GM10248 (cell line): ENCODE data around the gene GNG7.

Experiments used
- CTCF ChIA-PET: fragments of 300-600 bp; sonication (Branson Sonifier 250); formaldehyde crosslinking; extraction: SDS; loops from one replicate; lab custom pipeline; 2021; ENCODE audit warnings: antibody characterized with exemption; lab: Yijun Ruan, JAX
- POLR2A ChIA-PET: fragments of 350-650 bp; sonication (Branson Sonifier 250); formaldehyde crosslinking; extraction: SDS; loops from one replicate; lab custom pipeline; 2020; ENCODE audit warnings: antibody characterized with exemption; lab: Yijun Ruan, JAX
- DNase-seq: peaks from one replicate; pipeline ENCODE4 v3.0.0; 2012; ENCODE audit errors: extremely low spot score
- TF ChIP-seq, protein P1 (sequence below): IDR thresholded peaks from 2 replicates; pipeline ENCODE4 v1.5.1; 2012; ENCODE audit warnings: mild to moderate bottlenecking, low read depth; ENCODE audit errors: extremely low read depth, missing control alignments, control extremely low read depth

GNG7 gene

DNA sequence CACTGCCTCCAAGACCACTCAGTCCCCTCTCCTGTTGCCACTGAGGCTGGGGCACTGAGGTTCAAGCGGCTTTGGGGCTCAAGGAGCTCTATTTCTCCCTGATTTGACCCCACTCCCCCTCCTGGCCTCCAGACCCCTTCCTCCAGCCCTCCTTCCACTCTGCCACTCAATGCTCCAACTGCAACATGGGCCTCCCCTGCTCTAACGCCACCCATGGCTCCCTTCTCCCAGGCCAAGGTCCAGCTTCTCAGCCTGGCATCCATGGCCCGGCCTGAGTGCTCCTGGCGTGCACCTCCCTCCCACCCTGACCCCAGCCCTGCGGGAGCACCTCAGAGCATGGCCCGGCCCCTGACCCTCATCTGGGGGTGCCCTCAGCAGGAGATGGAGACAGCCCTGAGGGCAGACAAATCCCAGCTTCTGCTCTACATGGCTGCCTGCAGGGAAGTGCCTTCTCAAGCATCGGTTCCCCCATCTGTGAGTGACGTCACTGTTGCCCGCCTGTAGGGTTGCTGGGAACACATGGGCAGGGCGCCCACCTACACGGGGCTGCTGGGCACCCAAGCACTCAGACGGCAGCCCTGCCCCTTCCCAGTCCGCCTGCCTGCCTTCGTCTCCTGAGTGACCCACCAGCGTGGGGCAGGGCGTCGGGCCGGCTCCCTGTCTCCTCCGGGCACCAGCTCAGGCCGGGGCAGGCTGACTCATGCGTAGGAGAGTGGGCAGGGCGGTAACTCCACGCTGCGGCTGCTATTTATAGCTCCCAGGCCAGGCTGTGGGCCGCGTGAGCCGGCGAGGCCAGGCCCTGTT lies 20.2 kb upstream of the GNG7 start:
- POLR2A ChIA-PET = no interaction called here
- CTCF ChIA-PET = interaction anchor here (0.8 to 1.2 kb wide), 2 partner anchors 63 to 228 kb away, joined by 3 read pairs; no protein-coding TSS in a partner anchor
- DNase-seq = no peak
- TF ChIP-seq, protein P1, sequence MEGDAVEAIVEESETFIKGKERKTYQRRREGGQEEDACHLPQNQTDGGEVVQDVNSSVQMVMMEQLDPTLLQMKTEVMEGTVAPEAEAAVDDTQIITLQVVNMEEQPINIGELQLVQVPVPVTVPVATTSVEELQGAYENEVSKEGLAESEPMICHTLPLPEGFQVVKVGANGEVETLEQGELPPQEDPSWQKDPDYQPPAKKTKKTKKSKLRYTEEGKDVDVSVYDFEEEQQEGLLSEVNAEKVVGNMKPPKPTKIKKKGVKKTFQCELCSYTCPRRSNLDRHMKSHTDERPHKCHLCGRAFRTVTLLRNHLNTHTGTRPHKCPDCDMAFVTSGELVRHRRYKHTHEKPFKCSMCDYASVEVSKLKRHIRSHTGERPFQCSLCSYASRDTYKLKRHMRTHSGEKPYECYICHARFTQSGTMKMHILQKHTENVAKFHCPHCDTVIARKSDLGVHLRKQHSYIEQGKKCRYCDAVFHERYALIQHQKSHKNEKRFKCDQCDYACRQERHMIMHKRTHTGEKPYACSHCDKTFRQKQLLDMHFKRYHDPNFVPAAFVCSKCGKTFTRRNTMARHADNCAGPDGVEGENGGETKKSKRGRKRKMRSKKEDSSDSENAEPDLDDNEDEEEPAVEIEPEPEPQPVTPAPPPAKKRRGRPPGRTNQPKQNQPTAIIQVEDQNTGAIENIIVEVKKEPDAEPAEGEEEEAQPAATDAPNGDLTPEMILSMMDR = no peak

DNA sequence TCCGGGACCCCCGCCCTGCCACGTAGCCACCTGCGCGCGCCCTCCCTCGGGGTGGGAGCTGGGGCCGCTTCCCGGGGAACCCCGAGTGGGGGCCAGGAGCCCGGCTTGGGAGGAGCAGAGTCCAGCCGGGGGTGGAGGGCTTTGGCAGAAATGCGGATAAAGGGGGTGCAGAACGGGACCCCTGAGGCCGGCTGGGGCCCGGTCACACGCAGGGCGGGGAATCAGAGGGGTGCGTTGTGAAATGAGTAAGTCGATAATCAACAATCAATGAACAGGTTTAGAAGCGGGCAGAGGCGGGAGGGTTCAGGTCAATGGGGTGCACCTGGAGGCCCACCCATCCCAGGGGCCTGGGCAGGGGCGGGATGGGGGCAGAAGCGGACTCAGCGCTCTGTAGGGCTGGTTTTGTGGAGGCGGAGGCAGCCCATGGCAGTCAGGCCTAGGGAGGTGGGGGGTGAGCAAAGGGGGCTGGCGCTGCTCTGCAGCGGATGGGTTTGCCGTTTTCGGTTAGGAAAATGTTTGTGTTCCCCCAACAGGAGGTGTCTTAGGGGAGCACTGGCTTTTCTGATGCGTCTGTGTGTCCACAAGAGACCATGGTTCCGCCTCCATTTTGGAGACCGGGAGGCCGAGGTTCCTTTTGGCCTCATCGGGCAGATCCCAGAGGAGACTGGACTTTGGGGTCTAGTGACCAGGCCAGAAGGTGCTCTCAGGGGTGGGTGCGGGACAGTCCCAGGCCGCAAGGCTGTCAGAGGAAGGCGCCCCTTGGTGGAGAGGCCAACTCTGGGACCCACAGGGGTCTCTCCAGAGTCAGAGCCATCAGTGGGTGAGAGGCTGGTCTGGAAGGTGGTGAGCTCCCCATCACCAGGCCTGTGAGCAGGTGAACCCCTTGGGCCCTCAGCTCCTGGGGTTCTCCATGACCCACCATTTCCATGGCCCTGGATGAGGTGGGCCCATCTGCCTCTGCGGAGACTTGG lies 19.4 kb upstream of the GNG7 start:
- TF ChIP-seq, protein P1 = no peak
- ChIA-PET CTCF (interaction anchor here (0.8 kb wide), 1 partner anchor 62 kb away, joined by 3 read pairs; no protein-coding TSS in a partner anchor), POLR2A (no interaction called here)
- no peak for DNase-seq

DNA sequence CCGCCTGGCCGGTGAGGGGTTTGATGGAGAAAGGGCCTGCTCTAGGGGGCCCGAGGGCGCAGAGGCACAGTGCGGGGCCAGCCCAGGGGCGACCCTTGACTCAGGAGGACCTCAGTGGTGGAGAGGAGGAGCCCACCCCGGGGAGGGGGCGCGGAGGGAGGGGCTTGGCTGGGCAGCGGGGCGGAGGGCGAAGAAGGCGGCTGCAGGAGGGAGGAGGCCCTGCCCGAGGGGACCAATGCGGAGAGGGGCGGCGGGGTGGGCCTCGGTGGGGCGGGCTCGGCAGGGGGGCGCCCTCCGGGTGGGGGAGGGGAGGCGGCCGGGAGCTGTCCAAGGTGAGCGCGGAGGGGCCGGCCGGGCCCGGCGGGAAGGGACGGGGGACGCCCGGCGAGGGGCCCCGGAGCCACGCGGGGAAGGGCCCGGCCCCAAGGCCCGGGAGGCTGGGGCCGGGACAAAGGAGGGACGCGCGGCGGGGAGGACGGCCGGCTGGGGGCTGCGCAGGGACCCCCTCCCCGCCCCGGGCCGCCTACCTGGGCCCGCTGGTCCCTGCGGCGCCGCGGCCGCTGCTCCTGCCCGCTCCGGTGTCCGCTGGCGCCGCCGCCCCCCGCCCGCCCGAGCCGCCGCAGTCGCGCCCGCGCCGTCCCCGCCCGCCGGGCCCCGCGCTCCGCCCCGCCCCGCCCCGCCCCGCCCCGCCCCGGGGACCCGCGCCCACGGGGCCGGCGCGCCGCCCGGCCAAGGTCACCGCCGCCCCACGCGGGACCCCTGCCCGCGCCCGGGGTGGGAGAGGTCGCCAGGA lies 18.5 kb upstream of the GNG7 start, which contains the start of gene DIRAS1:
Gene DIRAS1, minus strand, starts transcription at position 596 of the 793 bp plus-strand sequence. CDS start 3,566 bp downstream, outside the sequence.
- POLR2A ChIA-PET = no interaction called here
- TF ChIP-seq, protein P1 = no peak
- CTCF ChIA-PET = no interaction called here
- no peak for DNase-seq

DNA sequence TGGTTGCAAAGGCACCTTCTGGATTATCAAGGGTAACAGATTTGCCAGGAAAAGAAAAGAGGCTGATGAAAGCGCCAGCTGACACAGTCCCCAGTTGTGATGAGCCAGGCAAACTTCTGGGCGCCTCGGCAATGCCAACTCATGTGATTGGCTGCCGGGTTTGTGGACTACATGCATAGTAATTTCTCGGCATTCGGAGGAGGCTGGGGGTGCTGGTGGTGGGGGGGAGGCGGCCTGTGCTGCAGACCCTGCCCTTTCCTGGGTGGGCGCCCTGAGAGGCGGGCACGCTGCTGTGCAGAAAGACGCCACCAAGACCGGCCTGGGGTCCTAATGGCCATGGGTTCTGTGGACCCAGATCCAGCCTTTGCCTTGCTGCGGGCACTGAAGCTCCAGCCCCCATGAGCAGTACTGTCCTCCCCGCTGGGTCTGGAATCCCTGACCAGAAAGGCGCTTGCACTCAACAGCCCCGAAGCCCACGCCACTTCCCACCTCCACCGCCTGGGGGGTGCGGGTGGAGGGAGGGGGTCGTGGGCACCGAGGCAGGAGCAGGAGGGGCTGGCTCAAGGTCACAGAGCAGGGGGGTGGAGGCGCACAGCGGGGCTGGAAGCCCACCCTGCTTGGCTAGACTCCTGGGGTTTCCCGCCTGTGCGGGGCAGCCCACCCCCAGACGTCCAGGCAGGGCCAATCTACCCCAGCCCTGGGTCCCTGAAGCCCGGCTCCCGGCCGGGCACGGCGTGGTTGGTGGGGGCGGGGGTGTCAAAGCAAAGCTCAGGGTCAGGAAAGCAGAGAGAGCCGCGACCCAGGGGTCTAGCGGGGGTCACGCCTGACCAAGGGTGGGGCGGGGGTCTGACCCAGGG lies 17.7 kb upstream of the GNG7 start:
- POLR2A ChIA-PET = no interaction called here
- CTCF ChIA-PET = no interaction called here
- DNase-seq = no peak
- TF ChIP-seq, protein P1 = no peak

DNA sequence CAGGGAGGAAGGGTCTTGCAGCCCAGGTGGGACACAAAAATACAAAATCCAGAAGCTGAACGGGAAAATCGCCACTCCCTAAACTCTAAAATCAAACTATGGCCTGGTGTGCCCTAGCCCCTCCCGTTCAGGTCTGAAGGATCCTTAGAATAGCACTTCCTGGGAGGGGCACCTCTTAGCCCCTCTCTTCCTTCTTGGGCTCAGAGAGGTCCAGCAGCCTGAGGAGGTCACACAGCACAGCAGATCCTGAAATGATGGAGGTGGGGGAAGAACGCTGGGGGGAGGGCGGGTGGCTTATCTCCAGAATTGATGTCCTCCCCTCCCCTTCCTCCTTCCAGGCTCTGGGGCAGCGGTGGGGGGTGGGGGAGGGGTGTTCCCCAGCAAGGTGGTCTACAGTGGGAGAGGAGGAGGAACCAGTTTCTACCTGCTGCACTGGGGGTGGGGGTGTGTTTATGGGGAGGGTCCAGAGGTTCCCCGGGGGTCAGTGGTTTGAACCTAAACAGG lies 16.8 kb upstream of the GNG7 start:
- ChIA-PET POLR2A (no interaction called here), CTCF (no interaction called here)
- no peak for DNase-seq
- TF ChIP-seq, protein P1 = no peak
